GM18519 (cell line): Measurements from ENCODE around the gene PTPRF.

ENCODE experiments used
- ATAC-seq: cut with Tn5 transposase; IDR thresholded peaks from one replicate; pipeline ENCODE4 v1.9.1; 2021; ENCODE audit warnings: mild to moderate bottlenecking, moderate library complexity; ENCODE audit not compliant: unreplicated experiment, low FRiP score

PTPRF gene

GRCh38 chr1:43650310-43651085 lies 119.8 kb downstream of the PTPRF start:
- peak; percentile 52 for ATAC-seq

- ATAC-seq, result no peak
These were observed 120.5 kb downstream of the PTPRF start for GRCh38 chr1:43651188-43651587.

- ATAC-seq, result no peak
These were observed 121.2 kb downstream of the PTPRF start for GRCh38 chr1:43651902-43652301.

- no peak for ATAC-seq
These were observed 122.7 kb downstream of the PTPRF start for GRCh38 chr1:43653339-43653738.

GRCh38 chr1:43653893-43654292 lies 123.2 kb downstream of the PTPRF start:
- ATAC-seq, result no peak

- ATAC-seq, result no peak
These were observed 125.3 kb downstream of the PTPRF start for GRCh38 chr1:43655953-43656352.

- no peak for ATAC-seq
These were observed 128.8 kb downstream of the PTPRF start for GRCh38 chr1:43659212-43660166.

GRCh38 chr1:43660355-43660754 lies 129.7 kb downstream of the PTPRF start:
- ATAC-seq, result no peak

- ATAC-seq, result no peak
These were observed 133.7 kb downstream of the PTPRF start for GRCh38 chr1:43664369-43664768.

- ATAC-seq, result no peak
These were observed 135.9 kb downstream of the PTPRF start for GRCh38 chr1:43666608-43667007.

GRCh38 chr1:43668956-43669355 lies 138.3 kb downstream of the PTPRF start:
- ATAC-seq, result no peak

GRCh38 chr1:43669878-43670277 lies 139.2 kb downstream of the PTPRF start:
- ATAC-seq, result no peak

GRCh38 chr1:43671193-43671592 lies 140.5 kb downstream of the PTPRF start:
- ATAC-seq, result no peak

- ATAC-seq, result no peak
These were observed 141.1 kb downstream of the PTPRF start for GRCh38 chr1:43671626-43672330.

GRCh38 chr1:43673261-43673660 lies 142.6 kb downstream of the PTPRF start:
- ATAC-seq, result no peak
